ENCODE results near the gene MAP7D1.

The MAP7D1 gene

DNA sequence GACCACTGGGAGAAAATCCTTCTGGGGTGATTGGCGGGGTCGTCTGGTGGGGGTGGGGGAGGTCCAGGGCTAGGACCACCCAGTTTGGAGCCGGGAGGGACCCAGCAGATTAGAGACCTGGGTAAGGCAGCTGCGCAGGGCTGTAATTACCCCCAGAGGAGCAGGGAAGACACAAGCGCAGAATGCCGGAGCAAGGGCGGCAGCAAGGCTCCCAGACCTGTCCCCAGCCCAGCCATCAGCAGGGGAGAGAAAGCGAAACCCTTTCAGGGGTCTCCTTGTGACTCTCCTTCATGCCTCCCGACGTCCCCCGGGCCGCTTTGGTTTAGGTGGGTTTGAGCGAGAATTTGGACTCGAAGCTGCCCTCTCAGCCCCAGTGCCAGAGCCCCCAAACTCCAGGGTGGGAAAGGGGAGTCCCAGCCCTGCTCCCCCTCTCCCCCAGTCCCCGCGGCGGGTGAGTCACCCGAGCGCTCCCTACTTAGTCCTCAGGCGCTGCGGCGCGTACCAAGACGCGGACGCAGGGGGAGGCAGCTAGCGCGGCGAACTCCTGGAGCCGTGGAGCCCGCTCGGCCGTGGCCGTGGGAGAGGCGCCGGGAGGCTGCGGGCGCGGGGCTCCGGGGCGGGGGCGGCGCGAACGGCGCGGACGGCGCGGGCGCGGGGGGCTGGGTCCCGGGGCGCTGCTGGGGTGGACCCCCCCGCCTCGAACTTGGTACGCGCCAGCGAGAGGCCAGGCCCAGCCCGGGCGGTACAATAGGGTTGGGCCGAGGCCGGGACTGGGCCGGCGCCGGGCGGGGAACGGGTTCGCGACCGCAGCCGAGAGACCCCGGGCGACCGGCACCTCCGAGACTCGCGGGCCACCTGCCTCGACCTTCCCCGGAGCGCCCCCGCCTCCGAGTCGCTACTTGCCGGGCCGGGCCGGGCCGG is at the start of gene MAP7D1:
TSS of gene MAP7D1 (plus strand) at position 753 of the 921 bp plus-strand sequence. CDS start 258 bp downstream, outside the sequence.
- peak; percentile 72 for DNase-seq (ENCODE audit: low read depth)

DNA sequence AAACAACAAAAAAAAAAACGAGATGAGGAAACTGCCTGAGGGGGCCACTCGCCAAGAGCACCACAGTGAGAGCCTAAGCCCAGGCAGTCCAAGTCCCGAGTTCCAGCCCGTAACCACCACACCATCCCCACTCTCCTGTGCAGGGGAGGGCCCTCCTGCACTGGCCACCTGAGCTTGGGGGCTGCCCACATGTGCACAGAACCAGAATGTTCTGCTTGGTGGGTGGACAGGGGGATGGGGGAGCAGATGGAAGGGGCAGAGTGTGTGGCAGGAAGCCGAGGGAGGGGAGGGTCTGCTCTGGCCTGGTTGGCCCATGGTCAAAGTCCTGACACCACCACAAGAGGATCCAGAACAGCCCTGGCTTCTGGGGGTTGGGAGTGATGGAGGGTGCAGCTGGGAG is 49.7 kb upstream of the MAP7D1 start:
- no peak for DNase-seq (ENCODE audit: low read depth)

DNA sequence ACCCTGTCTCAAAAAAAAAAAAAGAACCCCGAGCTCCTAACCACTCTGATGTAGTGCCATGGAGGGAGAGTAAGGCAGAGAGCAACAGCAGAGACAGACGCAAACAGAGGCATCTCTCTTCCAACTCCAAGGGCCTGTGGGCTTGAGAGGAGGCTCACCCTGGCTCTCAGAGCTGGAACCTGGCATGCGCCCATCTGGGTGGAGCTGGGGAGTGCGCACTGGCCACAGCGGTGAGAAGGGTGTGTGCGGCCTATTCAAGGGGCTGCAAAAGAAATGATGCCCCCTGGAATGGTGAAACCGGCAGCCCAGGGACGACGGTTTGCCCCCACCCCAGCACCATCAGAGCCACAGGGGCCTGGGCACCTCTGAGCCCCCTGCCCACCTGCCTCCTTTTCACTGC is 48.6 kb upstream of the MAP7D1 start:
- no peak for DNase-seq (ENCODE audit: low read depth)

DNA sequence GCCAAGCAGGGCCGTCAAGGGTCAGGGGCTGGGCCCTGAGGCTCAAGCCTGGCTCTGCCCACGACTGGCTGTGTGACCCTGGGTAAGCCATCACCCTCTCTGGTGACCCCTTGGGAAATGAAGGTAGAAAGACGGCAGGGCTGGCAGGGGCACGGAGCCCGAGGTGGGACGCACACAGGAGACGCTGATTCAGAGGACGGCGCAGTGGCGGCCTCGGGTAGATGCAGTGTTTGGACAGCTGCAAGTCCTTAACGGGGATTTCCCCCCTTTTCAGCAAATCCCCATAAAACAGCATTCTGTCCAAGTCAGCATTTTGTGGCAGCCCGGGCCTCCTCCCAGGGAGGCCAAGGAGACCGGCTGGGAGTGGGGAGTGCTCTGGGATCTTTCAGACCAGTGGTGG is 47.6 kb upstream of the MAP7D1 start:
- DNase-seq (ENCODE audit: low read depth): no peak

DNA sequence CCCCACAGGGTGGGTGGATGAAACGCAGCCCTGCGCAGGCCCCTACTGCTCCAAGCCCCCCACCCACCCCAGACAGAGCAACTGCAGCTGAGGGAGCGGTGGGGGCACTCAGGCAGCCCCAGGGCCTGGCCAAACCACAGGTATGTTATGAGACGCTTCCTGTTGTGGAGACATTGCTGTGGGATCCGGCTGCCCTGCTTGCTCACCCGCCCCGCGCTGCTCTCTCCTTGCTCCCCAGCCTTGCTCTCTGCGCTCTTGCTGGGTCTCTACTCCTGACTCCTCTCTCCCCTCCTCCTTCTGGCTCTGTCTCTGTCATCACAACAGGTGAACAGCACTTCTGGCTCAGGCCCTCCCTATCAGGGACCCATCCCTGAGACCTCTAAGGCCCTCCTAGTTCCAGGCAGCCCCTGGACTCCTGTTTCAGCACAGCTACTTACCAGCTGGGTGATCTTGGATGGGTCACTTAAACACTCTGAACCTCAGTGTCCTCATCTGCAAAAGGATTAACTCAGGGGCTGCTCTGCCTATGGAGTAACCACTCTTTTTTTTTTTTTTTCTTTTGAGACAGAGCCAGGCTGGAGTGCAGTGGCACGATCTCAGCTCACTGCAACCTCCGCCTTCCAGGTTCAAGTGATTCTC is 46.8 kb upstream of the MAP7D1 start:
- no peak for DNase-seq (ENCODE audit: low read depth)

DNA sequence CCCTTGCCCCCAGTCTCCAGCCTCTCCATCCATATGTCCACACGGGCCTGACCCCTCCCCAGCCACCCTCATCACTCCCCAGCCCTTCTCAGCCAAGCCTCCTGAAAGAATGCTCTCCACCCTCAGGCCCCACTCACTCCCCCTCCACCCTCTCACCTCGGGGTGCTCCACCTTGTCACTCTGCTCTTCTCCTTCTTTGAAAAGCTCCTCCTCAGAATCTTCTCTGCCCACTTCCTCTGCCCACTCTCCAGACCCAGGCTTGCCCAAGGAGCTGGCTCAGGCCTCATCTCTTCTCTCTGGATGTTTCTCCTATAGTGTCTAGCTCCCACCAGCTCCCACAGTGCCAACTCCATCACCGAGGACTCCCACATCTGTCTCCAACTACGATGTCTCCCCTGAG is 44.8 kb upstream of the MAP7D1 start:
- no peak for DNase-seq (ENCODE audit: low read depth)

DNA sequence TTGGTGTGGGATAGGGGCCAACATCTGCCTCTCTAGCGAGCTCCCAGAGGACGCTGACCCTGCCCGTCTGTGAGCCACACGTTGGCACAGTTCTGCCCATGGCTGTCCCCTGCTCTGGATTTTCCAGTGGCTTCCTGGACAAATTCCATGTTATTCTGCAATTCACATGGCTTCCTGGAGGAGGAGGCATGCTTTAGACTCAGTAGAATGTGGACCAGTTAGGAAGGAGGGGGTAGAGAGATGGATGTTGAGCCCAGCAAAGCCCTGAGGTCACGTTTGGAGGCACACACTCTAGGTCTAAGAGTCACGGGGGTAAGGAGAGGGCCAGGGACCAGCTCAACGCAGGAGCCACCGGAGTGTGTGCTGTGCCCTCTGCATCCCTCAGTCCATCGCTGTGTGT is 43.1 kb upstream of the MAP7D1 start:
- DNase-seq (ENCODE audit: low read depth): no peak

DNA sequence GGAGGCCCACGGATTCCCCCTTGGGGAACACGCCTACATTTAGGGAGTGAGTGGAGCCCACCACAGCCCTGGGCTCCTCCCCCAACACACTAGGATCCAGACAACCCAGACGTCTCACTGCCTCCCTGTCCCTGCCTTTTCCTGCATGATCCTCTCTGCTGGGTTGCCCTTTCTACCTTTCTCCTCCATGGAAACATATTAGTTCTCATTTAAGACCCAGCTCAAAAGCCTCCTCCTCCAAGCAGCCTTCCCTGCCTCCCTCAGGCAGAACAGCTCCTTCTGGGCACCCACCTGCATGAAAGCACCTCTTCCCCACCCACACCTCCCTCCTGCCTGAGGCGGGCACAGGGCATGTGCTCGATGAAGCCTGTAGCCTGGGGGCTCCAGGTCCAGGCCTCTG is 41.6 kb upstream of the MAP7D1 start:
- DNase-seq (ENCODE audit: low read depth): no peak

DNA sequence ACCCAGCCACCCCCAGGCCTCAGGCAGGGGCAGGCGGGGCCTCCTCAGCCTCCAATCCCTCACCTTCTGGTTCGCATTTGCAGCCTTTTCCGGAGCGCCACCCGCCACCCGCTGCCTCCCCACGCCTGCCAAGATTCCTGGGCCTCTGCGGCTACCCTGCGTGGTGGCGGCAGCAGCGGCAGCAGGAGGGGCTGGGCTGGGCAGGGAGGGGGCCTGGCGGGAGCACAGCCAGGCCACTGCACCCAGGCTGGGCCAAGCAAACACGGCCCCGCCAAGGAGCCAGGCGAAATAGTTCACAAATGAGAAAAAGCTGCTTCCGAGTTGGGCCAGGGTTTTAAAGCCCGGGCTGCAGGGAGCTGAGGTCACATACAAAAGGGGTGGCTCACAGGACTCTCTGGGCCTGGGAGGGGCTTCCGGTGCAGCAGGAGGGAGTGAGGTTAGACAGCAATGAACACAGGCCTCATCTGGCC is 40.7 kb upstream of the MAP7D1 start:
- no peak for DNase-seq (ENCODE audit: low read depth)

DNA sequence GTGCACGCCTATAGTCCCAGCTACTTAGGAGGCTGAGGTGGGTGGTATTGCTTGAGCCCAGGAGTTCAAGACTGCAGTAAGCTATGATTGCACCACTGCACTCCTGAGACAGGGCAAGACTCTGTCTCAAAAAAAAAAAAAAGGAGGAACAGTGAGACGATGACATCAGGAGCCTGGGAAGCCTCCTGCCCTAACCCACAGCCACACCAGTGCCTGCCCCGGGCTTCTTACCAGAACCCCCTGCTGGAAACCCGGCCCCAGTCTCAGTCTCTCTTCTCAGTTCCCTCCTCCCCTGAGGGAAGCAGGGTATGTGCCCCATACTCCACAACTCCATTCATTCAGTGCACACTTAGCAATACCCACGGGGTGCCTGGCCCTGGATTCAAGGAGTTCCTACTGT is 40.0 kb upstream of the MAP7D1 start:
- DNase-seq (ENCODE audit: low read depth): no peak

DNA sequence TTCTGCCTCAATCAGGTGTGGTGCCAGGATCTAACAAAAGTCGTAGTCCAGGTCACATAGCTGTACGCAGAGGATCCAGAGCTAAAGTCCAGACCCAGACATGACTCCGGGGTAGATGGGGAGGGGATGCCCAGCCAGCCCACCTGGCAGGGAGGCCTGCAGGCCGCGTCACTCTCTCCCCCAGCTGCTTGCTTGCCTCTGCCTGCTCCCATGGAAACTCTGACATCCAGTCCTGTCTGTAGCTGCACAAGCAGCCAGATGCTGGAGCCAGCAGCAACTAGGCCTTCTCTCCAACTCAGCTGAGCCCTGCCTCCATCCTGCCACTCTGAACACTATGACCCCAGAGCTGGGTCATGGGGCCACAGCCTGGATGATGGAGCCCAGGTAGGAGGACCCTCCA is 39.1 kb upstream of the MAP7D1 start:
- no peak for DNase-seq (ENCODE audit: low read depth)

DNA sequence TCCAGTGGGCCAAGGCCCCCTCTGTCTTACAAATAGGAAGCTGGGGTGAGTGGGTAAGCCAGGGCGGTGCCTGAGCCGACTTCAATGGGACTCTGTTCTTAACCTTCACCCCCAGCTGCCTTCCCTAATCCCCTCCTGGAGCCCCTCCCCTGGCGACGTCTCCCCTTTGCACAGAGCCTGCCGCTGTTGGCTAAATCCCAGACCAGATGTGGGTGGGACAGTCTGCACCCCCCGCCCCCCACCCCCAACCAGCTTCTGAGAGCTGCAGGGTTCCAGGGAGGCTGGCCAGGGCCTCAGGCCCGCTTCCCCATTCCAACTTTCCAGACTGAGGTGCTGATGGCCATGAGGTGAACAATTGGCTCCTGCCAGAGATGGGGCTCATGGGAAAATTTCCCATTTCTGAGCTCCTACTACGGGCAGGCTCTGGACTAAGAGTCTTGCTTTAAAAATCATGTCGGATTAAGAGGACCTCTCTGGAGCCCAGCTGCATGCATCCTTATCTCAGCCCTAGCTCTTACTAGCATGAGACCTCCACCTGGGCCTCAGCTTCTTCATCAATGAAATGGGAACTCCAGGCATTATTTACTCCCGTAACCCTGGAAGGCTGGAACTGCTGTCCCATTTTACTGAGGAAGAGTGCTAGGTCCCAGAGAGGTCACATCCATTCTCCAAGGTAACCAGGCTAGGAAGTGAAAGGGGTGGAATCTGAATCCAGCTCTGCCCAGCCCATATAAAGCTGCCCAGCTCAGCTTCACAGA is 37.3 kb upstream of the MAP7D1 start:
- DNase-seq (ENCODE audit: low read depth): no peak

DNA sequence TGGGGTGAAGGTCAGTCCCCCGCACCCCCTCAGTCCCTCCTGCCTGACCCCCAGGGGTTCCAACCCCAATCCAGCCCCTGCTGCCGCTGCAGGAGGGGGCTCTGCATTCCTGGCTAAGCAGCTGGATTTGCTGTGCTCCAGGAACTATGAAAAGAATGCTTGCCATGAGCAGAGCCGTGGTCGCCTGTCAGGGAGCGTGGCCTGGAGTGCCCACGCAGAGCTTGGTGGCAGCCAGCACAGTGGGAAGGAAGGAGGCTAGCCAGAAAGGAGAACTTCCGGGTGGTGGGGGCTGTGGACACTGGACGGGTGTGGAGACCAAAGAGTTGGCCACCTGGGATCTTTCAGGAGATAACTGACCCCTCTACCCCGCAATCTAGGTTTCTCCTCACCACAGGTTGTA is 36.5 kb upstream of the MAP7D1 start:
- no peak for DNase-seq (ENCODE audit: low read depth)

DNA sequence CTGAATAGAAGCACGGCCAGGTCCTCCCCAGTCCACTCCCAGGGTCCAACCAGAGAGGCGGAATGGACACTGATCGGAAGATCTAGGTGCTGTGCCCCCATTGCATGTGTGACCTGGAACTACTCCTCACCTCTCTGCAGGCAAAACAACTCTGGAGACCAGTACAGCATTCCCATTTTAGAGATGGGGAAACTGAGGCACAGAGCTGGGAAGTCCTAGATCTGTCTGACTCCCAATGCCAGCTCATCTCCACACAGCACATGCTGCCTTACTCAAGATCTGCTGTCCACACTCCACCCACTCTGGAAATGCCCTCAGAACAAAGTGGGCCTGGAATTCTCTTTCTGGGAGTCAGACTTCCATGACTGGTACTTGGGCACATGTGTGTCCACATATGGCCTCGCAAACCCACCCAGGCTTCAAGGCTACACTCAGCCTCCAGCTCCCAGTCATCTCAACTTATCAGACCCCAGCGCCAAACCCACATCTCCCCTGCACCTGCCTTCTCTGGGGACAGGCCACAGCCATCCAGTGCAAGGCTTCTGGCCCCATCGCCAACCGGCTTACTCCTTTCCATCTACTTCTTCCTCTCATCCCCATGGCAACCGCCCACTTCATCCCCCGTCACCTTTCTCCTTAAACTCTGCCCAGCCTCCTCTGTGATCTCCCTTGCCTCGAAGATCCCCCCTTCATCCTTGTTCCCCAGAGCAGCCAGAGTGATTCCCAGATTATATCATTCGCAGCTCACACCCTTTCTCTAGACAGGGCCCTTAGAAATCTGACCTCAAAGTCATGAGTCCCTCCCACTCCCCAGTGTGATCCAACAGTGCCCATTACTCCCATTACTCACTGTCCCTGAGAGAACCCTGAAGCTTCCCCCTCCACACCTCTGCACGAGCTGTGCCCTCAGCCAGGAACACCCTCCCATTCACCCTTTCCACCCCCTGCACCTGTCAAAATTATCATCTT is 33.6 kb upstream of the MAP7D1 start:
- DNase-seq (ENCODE audit: low read depth): no peak

DNA sequence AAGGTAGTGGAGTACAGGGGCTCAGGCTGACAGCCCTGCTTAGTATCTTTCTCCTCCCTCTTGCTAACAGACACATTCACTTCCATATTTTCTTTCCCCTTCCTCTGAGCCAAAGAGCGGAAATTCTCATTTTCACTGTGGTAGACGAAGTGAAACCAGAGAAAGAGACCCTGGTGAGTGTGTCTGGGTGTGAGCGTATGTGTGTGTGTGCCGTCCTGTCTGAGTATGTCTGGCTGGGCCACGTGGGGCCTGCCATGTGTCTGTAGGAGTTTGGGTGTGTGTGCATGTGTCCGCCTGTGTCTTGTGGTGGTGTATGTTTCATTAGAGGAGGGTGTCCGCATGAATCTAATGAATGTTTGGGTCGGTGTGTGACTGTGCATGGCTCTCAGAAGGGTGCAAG is 32.6 kb upstream of the MAP7D1 start:
- DNase-seq (ENCODE audit: low read depth): no peak

DNA sequence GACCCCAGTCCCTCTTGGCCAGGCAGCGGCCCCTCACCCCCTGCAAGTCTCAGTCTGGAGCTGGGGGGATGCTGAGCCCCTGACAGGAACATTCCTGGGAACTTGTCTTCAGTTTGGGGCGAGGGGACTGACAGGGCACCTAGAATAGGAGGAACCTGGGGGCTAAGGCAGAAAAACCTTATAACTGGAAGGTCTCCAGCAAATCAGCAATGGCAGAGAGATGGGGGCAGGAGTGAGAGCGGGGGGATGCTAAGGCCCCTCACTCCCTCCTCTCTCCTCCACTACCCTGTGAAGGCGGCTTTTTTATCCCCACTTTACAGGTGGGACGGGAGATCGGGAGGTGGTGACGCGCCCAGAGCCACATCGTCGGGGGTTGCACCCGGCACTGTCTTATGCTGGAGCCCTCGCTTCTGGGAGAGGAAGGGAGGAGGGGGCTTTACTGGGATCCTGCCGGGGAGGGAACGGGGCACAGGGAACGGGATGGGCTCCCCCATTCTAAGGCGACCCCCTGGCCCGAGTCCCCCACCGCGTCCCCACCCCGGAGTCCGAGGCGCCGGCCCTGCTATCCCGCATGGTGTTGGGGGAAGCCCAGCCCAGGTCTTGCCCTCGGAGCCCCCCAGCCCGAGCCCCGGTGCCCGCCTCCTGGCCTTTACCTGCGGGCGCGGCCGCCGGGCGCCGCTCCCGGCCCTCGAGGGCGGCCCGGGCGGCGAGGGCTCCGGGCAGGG is 31.4 kb upstream of the MAP7D1 start:
- DNase-seq (ENCODE audit: low read depth): no peak

DNA sequence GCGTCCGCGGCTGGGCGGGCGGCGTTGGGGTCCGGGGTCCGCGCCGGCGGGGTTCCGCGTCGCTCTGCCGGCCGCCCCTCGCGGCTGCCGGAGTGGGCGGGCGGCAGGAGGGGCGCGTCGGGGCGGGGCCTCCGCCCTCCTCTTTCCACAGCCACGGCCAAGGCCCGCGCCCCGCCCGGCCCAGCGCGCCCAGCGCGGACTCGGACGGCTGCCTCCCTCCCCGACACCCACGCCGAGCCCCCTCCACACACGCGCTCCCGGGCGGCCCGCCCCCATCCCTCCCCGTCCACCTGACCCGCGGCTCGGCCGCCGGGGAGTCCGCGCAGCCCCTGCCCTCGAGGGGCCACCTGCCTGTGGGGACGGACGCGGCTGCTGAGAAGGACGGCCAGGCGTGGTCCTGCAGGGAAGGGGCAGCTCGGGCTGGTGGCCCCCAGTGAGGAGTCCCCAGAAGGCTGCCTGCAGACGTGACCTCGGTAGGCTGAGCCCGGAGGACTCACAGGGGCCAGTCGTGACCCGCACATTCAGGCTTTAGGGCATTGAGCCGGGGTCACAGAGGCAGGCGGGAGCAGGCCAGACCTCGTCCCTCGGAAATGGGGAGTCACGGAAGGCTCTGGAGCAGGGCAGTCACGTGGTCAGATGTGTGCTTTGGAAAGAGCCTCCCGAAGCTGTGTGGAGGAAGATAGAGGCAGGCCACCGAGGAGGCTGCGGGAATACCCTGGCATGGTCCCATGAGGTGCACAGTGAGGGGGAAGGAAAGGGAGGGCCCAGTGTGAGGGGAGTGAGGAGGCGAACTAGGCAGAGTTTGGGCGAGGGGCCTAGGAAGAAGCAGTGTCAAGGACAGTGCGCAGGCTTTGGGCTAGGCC is 30.6 kb upstream of the MAP7D1 start, which contains the start of gene COL8A2:
TSS of gene COL8A2 (minus strand) at position 94 of the 863 bp plus-strand sequence. CDS start 24,980 bp downstream, outside the sequence.
- no peak for DNase-seq (ENCODE audit: low read depth)

DNA sequence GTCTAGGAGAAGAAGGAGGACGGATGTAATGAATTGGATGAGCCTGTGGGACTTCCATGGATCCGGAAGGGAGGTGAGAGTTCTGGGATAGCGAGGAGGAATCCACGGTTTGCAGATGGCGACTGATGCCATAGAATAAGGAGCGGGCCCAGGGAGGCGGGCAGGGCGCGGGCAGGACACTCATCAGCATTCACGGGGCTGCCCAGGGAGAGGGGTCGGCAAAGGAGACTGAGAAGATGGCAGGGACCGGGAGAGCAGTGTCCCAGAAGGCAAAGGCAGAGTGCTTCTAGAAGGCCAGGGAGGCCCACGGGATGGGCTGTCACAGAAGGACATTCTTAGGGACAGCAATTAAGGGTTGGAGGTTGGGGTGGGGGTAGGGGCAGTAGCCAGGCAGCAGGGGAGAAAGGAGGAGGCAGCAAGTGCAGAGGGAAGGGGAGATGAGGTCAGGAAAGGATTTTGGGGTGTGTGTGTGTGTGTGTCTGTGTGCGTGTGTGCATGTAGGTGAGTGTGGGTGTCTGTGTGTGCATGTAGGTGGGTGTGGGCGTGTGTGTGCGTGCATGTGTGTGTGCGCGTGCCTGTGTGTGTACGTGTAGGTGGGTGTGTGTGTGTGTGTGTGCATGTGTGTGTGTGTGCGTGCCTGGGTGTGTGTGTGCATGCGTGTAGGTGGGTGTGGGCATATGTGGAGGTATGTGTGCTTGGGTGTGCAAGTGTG is 29.8 kb upstream of the MAP7D1 start:
- no peak for DNase-seq (ENCODE audit: low read depth)

Data from stimulated activated CD8-positive, alpha-beta memory T cell treated with anti-CD3 and anti-CD28 coated beads, Interleukin-4, amount 100 ng/mL, for 24 hours (primary cell).